Hippocampal formation (tissue), 2 donors: ENCODE data around the gene TRAPPC3.
"Not testable (repeated sequence)": the region's sequence is repeated elsewhere in the genome, so short reads cannot be mapped to it uniquely, and the experiment has no call there.

ENCODE experiments used
- DNase-seq, 2 donors: peaks; one replicate each; lab custom pipeline; 2025; lab: John Stamatoyannopoulos, UW

Gene TRAPPC3

GRCh38 chr1:36166938-36167905 lies 17.9 kb upstream of the TRAPPC3 start:
- DNase-seq, result no peak

GRCh38 chr1:36166136-36166535 lies 16.9 kb upstream of the TRAPPC3 start:
- no peak for DNase-seq

- DNase-seq, result no peak
Measured at GRCh38 chr1:36165145-36165544, 15.9 kb upstream of the TRAPPC3 start.

GRCh38 chr1:36164361-36164760 lies 15.1 kb upstream of the TRAPPC3 start:
- DNase-seq, result no peak

GRCh38 chr1:36163426-36163825 lies 14.1 kb upstream of the TRAPPC3 start:
- no peak for DNase-seq

- no peak for DNase-seq
Measured at GRCh38 chr1:36162680-36163239, 13.5 kb upstream of the TRAPPC3 start.

- peak in 1 of 2 donors; percentile 40 for DNase-seq
Measured at GRCh38 chr1:36161641-36162531, 12.6 kb upstream of the TRAPPC3 start.

- DNase-seq, result peak; percentile 41 to 60
Measured at GRCh38 chr1:36160949-36161485, 11.7 kb upstream of the TRAPPC3 start.

GRCh38 chr1:36160388-36160948 lies 11.2 kb upstream of the TRAPPC3 start:
- no peak for DNase-seq

GRCh38 chr1:36159614-36160387 lies 10.5 kb upstream of the TRAPPC3 start:
- peak; percentile 70 to 76 for DNase-seq

- DNase-seq, result not testable (repeated sequence)
Measured at GRCh38 chr1:36158827-36159252, 9.6 kb upstream of the TRAPPC3 start.

GRCh38 chr1:36157973-36158826 lies 8.9 kb upstream of the TRAPPC3 start:
- DNase-seq, result peak in 1 of 2 donors; percentile 30

GRCh38 chr1:36157115-36157903 lies 8.0 kb upstream of the TRAPPC3 start:
- peak in 1 of 2 donors; percentile 22 for DNase-seq

GRCh38 chr1:36156329-36157114 lies 7.2 kb upstream of the TRAPPC3 start:
- DNase-seq, result peak; percentile 71 to 83

- peak; percentile 80 to 91 for DNase-seq
Measured at GRCh38 chr1:36155408-36156328, 6.4 kb upstream of the TRAPPC3 start, which contains the start of gene MAP7D1. Gene MAP7D1 (plus strand): TSS chr1:36156160. CDS start chr1:36156418, 258 bp downstream.

- no peak for DNase-seq
Measured at GRCh38 chr1:36154765-36155407, 5.6 kb upstream of the TRAPPC3 start.
